GM12878 (cell line): ENCODE measurements around the gene TIMM17B. TPM values are rescaled to one million over a fixed set of nuclear protein-coding genes. Genes with fewer than 3 reads are reported as not detected.

Experiments used
- ATAC-seq: fragments of 200-7000 bp; cut with Tn5 transposase; 3 replicates; pipeline ENCODE4 v1.9.1; 2020; ENCODE audit warnings: mild to moderate bottlenecking, moderate library complexity
- BruUV-seq: library from RNA; stranded (reverse); fragments of 400-500 nt; replicated peaks from 2 replicates; lab custom pipeline; 2021; lab: Mats Ljungman, UMichigan
- CTCF ChIA-PET: fragments of 300-600 bp; sonication (Branson Sonifier 250); formaldehyde crosslinking; extraction: SDS; loops from one replicate; lab custom pipeline; 2021; ENCODE audit warnings: inconsistent platforms; lab: Yijun Ruan, JAX
- POLR2A ChIA-PET: fragments of 350-600 bp; formaldehyde crosslinking; extraction: SDS; loops from one replicate; lab custom pipeline; 2021; ENCODE audit warnings: inconsistent platforms; lab: Charles Lee
- RAD21 ChIA-PET: fragments of 300-600 bp; sonication (Branson Sonifier 250); formaldehyde crosslinking; loops from one replicate; lab custom pipeline; 2023; ENCODE audit warnings: antibody characterized with exemption; ENCODE audit not compliant: unreplicated experiment; lab: Charles Lee
- SMC1A ChIA-PET: fragments of 300-600 bp; sonication (Branson Sonifier 250); formaldehyde crosslinking; loops from one replicate; lab custom pipeline; 2023; ENCODE audit not compliant: unreplicated experiment, uncharacterized antibody; lab: Charles Lee
- DNase-seq: peaks from one replicate; pipeline ENCODE4 v3.0.0-alpha.2; 2011; ENCODE audit warnings: low read depth, low spot score
- FAIRE-seq: peaks from 3 replicates; lab custom pipeline; 2011; peaks lifted over from hg19 to GRCh38; lab: Jason Lieb, UNC
- H2AFZ ChIP-seq: 2 replicates; pipeline ENCODE4 v1.6.0; 2011; ENCODE audit warnings: low read depth, low read length, control low read depth; ENCODE audit not compliant: control insufficient read depth
- H3K27ac ChIP-seq: 2 replicates; pipeline ENCODE4 v1.5.1; 2011; ENCODE audit warnings: control low read depth; ENCODE audit not compliant: control insufficient read depth, insufficient read depth
- H3K27me3 ChIP-seq, 2 experiments: replicated peaks in 1 of 2; 2 replicates each; pipeline versions ENCODE4 v1.6.0 to v1.6.1; 2011; ENCODE audit warnings: low read length in 1 of 2; ENCODE audit not compliant: control insufficient read depth in 2 of 2, insufficient read depth in 2 of 2
- H3K36me3 ChIP-seq, 2 experiments: 2 replicates each; pipeline ENCODE4 v1.5.1; 2011; ENCODE audit warnings: low read length in 1 of 2; ENCODE audit not compliant: control insufficient read depth in 2 of 2, insufficient read depth in 2 of 2
- H3K4me1 ChIP-seq: 2 replicates; pipeline ENCODE4 v1.6.1; 2011; ENCODE audit warnings: mild to moderate bottlenecking, low read length, moderate library complexity, mixed read lengths; ENCODE audit not compliant: control insufficient read depth, insufficient read depth
- H3K4me2 ChIP-seq: 2 replicates; pipeline ENCODE4 v1.6.0; 2011; ENCODE audit warnings: control low read depth; ENCODE audit not compliant: control insufficient read depth, insufficient read depth
- H3K4me3 ChIP-seq: fragments of 200-600 bp; sonication (generic); 2 replicates; pipeline ENCODE4 v1.5.1; 2016
- H3K79me2 ChIP-seq: 2 replicates; pipeline ENCODE4 v1.6.0; 2011; ENCODE audit warnings: low read length; ENCODE audit not compliant: control insufficient read depth, insufficient read depth
- H3K9ac ChIP-seq: 2 replicates; pipeline ENCODE4 v1.8.0; 2011; ENCODE audit warnings: low read length, control low read depth, mixed read lengths; ENCODE audit not compliant: control insufficient read depth, insufficient read depth
- H3K9me3 ChIP-seq: replicated peaks from 3 replicates; pipeline ENCODE4 v1.5.1; 2011; ENCODE audit warnings: mild to moderate bottlenecking, low read length; ENCODE audit not compliant: control insufficient read depth, insufficient read depth
- H4K20me1 ChIP-seq: 2 replicates; pipeline ENCODE4 v1.6.0; 2011; ENCODE audit not compliant: control insufficient read depth, insufficient read depth
- EED ChIP-seq: sonication (generic); IDR thresholded peaks from 2 replicates; pipeline ENCODE4 v1.6.1; 2016; ENCODE audit warnings: antibody characterized with exemption, low read depth
- ESRRA ChIP-seq: IDR thresholded peaks from 2 replicates; pipeline ENCODE4 v1.6.1; 2012; ENCODE audit warnings: mild to moderate bottlenecking, low read length, improper control_type of control experiment
- FOS ChIP-seq: IDR thresholded peaks from 3 replicates; pipeline ENCODE4 v1.6.1; 2011; ENCODE audit warnings: borderline replicate concordance; ENCODE audit not compliant: insufficient read length; ENCODE audit errors: extremely low read depth
- JUND ChIP-seq: IDR thresholded peaks from 2 replicates; pipeline ENCODE4 v1.6.1; 2012; ENCODE audit warnings: low read depth, mild to moderate bottlenecking, low read length, improper control_type of control experiment, moderate library complexity
- NFYA ChIP-seq: IDR thresholded peaks from 2 replicates; pipeline ENCODE4 v1.6.1; 2011; ENCODE audit warnings: low read depth, mild to moderate bottlenecking, low read length, improper control_type of control experiment, borderline replicate concordance
- NR2C2 ChIP-seq: IDR thresholded peaks from 2 replicates; pipeline ENCODE4 v1.6.1; 2011; ENCODE audit warnings: borderline replicate concordance, low read depth; ENCODE audit not compliant: control insufficient read depth, insufficient read length
- NRF1 ChIP-seq: conservative IDR thresholded peaks from 2 replicates; pipeline ENCODE4 v1.6.1; 2011; ENCODE audit warnings: mild to moderate bottlenecking, low read depth, low read length, improper control_type of control experiment
- PAX5 ChIP-seq: IDR thresholded peaks from 2 replicates; pipeline ENCODE4 v1.6.1; 2011; ENCODE audit warnings: low read depth, low read length, borderline replicate concordance
- PML ChIP-seq: IDR thresholded peaks from 2 replicates; pipeline ENCODE4 v1.6.1; 2012; ENCODE audit warnings: low read length, inconsistent platforms
- POU2F2 ChIP-seq: IDR thresholded peaks from 3 replicates; pipeline ENCODE4 v1.6.1; 2011; ENCODE audit warnings: low read depth, mild to moderate bottlenecking, low read length, borderline replicate concordance
- RAD51 ChIP-seq: fragments of 450-650 bp; IDR thresholded peaks from 2 replicates; pipeline ENCODE4 v1.6.1; 2016; ENCODE audit warnings: moderate library complexity, mild to moderate bottlenecking, inconsistent platforms
- SUPT20H ChIP-seq: IDR thresholded peaks from 2 replicates; pipeline ENCODE4 v1.6.1; 2011; ENCODE audit warnings: low read depth, mild to moderate bottlenecking, low read length, moderate library complexity, borderline replicate concordance; ENCODE audit not compliant: control insufficient read depth
- ZNF384 ChIP-seq: IDR thresholded peaks from 2 replicates; pipeline ENCODE4 v1.6.1; 2012; ENCODE audit warnings: low read depth, mild to moderate bottlenecking, low read length, improper control_type of control experiment, borderline replicate concordance
- ZSCAN29 ChIP-seq: fragments of 450-650 bp; IDR thresholded peaks from 2 replicates; pipeline ENCODE4 v1.6.1; 2017; ENCODE audit warnings: mild to moderate bottlenecking, moderate library complexity
- WGBS: methylation state at CpG from one replicate; pipeline ENCODE4 v1.1.6; 2016; ENCODE audit warnings: low lambda C conversion rate; ENCODE audit not compliant: insufficient replicate concordance, insufficient coverage; ENCODE audit errors: missing lambda C conversion rate; 5-methylcytosine and 5-hydroxymethylcytosine counted together
- in situ Hi-C: fragments of 300-500 bp; cut with MboI; formaldehyde crosslinking; loops from 9 replicates; pipeline ENCODE4 v1.14.3; 2018; ENCODE audit warnings: mixed read lengths
- intact Hi-C: fragments of 100-400 bp; cut with micrococcal nuclease; formaldehyde crosslinking; loops from one replicate; pipeline ENCODE4 v1.14.2; 2022; ENCODE audit not compliant: unreplicated experiment
- polyA plus RNA-seq, 11 experiments: library from polyadenylated mRNA; depleted of rRNA in 4 of 11; unstranded in 6 of 11; stranded (reverse) in 5 of 11; fragments of >200 nt; fragmentation: Nextera tagmentation in 4 of 11; fragmentation: Illumina TruSeq in 1 of 11; extraction: Ambion mirVana in 4 of 11; extraction: Trizol in 1 of 11; gene quantifications; 1 replicate in 1 of 11; 2 replicates in 10 of 11; pipeline versions ENCODE4 v1.2.1 to v1.2.3, GENCODE V29; 2011 to 2016; ENCODE audit warnings: inconsistent platforms in 2 of 11, missing spikeins in 2 of 11, low read depth in 1 of 11
- total RNA-seq, 4 experiments: library from RNA; depleted of rRNA in 3 of 4; stranded (reverse); fragments of >200 nt in 3 of 4; fragmentation: Illumina TruSeq in 1 of 4; extraction: Trizol in 1 of 4; gene quantifications; 2 replicates each; pipeline versions ENCODE4 v1.2.1 to v1.2.3, GENCODE V29; 2013 to 2021
- TF ChIP-seq, protein P1 (sequence below): fragments of 450-650 bp; formaldehyde crosslinking; IDR thresholded peaks from 2 replicates; pipeline ENCODE4 v1.4.0; 2020; ENCODE audit warnings: mild to moderate bottlenecking, moderate library complexity
- TF ChIP-seq, protein P2 (sequence below): fragments of 450-650 bp; IDR thresholded peaks from 2 replicates; pipeline ENCODE4 v1.6.1; 2017; ENCODE audit warnings: low read depth, mild to moderate bottlenecking, moderate library complexity

TIMM17B gene
- total and polyA plus RNA-seq, 10 of the 15 experiments (the other 5 are each of a cell fraction or from before 2014, with no cell fraction given), result 4.5 to 88.7 (median 47.5) TPM

DNA sequence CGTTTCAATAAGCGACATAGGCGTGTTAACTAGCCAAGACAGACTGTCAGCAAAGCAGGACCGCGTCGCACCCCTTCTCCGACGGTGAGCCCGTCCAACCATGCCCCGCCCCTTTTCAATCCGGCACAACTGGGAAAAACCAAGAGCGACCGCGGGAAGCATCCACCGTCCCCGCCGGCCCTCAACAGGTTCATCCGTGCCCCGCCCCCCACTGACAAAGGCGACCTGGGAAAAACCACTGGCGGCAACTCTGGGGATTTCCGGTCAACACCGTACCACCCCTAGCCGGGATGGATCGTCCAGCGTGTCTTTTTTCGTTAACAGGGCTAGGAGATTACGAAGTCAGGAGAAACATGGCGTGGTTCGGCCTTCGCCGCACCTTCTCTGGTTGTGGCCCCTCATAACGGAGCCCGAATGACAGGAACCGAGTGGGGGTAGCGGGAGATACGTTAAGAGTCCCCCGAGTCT, 377 bp downstream of the TIMM17B start:
- ATAC-seq (peak; percentile 46), FAIRE-seq (no peak), DNase-seq (no peak)
- Histone ChIP-seq H4K20me1 (no peaks in the 10 kb centered on the region), H3K4me3 (peak overlapping the region; percentile 77), H3K4me2 (peak overlapping the region; percentile 71), H3K9ac (peak overlapping the region; percentile 93), H3K79me2 (peaks cover 22% of the 10 kb centered on the region), H2AFZ (peak overlapping the region; percentile 30; the same call in 1 of the 2 replicates), H3K4me1 (no peaks in the 10 kb centered on the region), H3K36me3 (peaks cover 0 to 1% of the 10 kb centered on the region in 2 experiments; a peak in 2 of 4 replicates), H3K9me3 (no peaks in the 10 kb centered on the region; the same call in 2 of the 3 replicates), H3K27me3 (no peaks in the 10 kb centered on the region), H3K27ac (peak overlapping the region; percentile 93)
- RAD21 ChIA-PET, result interaction anchor here (0.8 to 3.5 kb wide), 8 partner anchors 15 to 249 kb away, joined by 3 to 15 read pairs (median 6); partner anchors contain the start of genes HDAC6, KCND1 and SLC35A2
- SMC1A ChIA-PET, result interaction anchor here (1.3 to 2.7 kb wide), 3 partner anchors 49 to 249 kb away, joined by 3 to 8 read pairs (median 3); no protein-coding TSS in a partner anchor
- no TSS peak for BruUV-seq
- WGBS, result 45% methylated on average over 38 of the region's 38 CpGs
- intact Hi-C loops, result loop anchor here (5.0 to 10.0 kb wide), 2 partner anchors 145 to 422 kb away; partner anchors contain the start of genes FTSJ1, SLC38A5 and TFE3
- CTCF ChIA-PET, result interaction anchor here (0.6 to 1.2 kb wide), 4 partner anchors 19 to 49 kb away, joined by 3 to 7 read pairs (median 4); no protein-coding TSS in a partner anchor
- POLR2A ChIA-PET, result interaction anchor here (0.5 to 2.1 kb wide), 12 partner anchors 14 to 328 kb away, joined by 3 to 15 read pairs (median 4); partner anchors contain the start of genes GRIPAP1, HDAC6, SLC35A2 and TFE3
- in situ Hi-C loops, result no loop called here
- TF ChIP-seq EED, result 0 out of 2 replicates have a peak, but pooled peaks have one; percentile 37
- TF ChIP-seq PAX5, result no peak
- no peak for TF ChIP-seq PML
- no peak for TF ChIP-seq ZSCAN29
- TF ChIP-seq POU2F2, result no peak
- TF ChIP-seq ESRRA, result no peak
- TF ChIP-seq, protein P1, sequence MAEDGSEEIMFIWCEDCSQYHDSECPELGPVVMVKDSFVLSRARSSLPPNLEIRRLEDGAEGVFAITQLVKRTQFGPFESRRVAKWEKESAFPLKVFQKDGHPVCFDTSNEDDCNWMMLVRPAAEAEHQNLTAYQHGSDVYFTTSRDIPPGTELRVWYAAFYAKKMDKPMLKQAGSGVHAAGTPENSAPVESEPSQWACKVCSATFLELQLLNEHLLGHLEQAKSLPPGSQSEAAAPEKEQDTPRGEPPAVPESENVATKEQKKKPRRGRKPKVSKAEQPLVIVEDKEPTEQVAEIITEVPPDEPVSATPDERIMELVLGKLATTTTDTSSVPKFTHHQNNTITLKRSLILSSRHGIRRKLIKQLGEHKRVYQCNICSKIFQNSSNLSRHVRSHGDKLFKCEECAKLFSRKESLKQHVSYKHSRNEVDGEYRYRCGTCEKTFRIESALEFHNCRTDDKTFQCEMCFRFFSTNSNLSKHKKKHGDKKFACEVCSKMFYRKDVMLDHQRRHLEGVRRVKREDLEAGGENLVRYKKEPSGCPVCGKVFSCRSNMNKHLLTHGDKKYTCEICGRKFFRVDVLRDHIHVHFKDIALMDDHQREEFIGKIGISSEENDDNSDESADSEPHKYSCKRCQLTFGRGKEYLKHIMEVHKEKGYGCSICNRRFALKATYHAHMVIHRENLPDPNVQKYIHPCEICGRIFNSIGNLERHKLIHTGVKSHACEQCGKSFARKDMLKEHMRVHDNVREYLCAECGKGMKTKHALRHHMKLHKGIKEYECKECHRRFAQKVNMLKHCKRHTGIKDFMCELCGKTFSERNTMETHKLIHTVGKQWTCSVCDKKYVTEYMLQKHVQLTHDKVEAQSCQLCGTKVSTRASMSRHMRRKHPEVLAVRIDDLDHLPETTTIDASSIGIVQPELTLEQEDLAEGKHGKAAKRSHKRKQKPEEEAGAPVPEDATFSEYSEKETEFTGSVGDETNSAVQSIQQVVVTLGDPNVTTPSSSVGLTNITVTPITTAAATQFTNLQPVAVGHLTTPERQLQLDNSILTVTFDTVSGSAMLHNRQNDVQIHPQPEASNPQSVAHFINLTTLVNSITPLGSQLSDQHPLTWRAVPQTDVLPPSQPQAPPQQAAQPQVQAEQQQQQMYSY (CRISPR knock-in tag), result no peak
- no peak for TF ChIP-seq NR2C2
- TF ChIP-seq SUPT20H, result no peak
- no peak for TF ChIP-seq RAD51
- TF ChIP-seq, protein P2, sequence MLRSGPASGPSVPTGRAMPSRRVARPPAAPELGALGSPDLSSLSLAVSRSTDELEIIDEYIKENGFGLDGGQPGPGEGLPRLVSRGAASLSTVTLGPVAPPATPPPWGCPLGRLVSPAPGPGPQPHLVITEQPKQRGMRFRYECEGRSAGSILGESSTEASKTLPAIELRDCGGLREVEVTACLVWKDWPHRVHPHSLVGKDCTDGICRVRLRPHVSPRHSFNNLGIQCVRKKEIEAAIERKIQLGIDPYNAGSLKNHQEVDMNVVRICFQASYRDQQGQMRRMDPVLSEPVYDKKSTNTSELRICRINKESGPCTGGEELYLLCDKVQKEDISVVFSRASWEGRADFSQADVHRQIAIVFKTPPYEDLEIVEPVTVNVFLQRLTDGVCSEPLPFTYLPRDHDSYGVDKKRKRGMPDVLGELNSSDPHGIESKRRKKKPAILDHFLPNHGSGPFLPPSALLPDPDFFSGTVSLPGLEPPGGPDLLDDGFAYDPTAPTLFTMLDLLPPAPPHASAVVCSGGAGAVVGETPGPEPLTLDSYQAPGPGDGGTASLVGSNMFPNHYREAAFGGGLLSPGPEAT, result no peak
- TF ChIP-seq FOS, result no peak
- peak; percentile 38; the same call in 1 of the 2 replicates for TF ChIP-seq JUND
- no peak for TF ChIP-seq NRF1
- no peak for TF ChIP-seq ZNF384
- no peak for TF ChIP-seq NFYA
